Ishikawa (cell line): ENCODE data around the gene DCUN1D3.
A peak's percentile ranks its signal among the peaks of the same experiment; 100 is the strongest.

ENCODE experiments used
- CEBPB ChIP-seq: IDR thresholded peaks from 2 replicates; pipeline ENCODE4 v1.6.1; 2012
- CREB1 ChIP-seq: IDR thresholded peaks from 2 replicates; pipeline ENCODE4 v1.6.1; 2012; ENCODE audit warnings: low read depth
- EGR1 ChIP-seq: IDR thresholded peaks from 2 replicates; pipeline ENCODE4 v1.6.1; 2012
- EP300 ChIP-seq: IDR thresholded peaks from 2 replicates; pipeline ENCODE4 v1.6.1; 2012; ENCODE audit warnings: borderline replicate concordance
- FOXM1 ChIP-seq: IDR thresholded peaks from 2 replicates; pipeline ENCODE4 v1.6.1; 2012; ENCODE audit warnings: low read depth, borderline replicate concordance
- MAX ChIP-seq: IDR thresholded peaks from 2 replicates; pipeline ENCODE4 v1.6.1; 2012
- NFIC ChIP-seq: IDR thresholded peaks from 2 replicates; pipeline ENCODE4 v1.6.1; 2012
- RAD21 ChIP-seq: IDR thresholded peaks from 2 replicates; pipeline ENCODE4 v1.6.1; 2012; ENCODE audit warnings: low read depth
- REST ChIP-seq: IDR thresholded peaks from 2 replicates; pipeline ENCODE4 v1.6.1; 2012; ENCODE audit warnings: low read depth, mild to moderate bottlenecking
- TAF1 ChIP-seq: IDR thresholded peaks from 2 replicates; pipeline ENCODE4 v1.6.1; 2012; ENCODE audit warnings: low read depth, mild to moderate bottlenecking
- TCF12 ChIP-seq: IDR thresholded peaks from 2 replicates; pipeline ENCODE4 v1.6.1; 2012; ENCODE audit warnings: low read depth
- TEAD4 ChIP-seq: IDR thresholded peaks from 2 replicates; pipeline ENCODE4 v1.6.1; 2012
- USF1 ChIP-seq: IDR thresholded peaks from 2 replicates; pipeline ENCODE4 v1.6.1; 2012
- YY1 ChIP-seq: IDR thresholded peaks from 2 replicates; pipeline ENCODE4 v1.6.1; 2012; ENCODE audit warnings: low read depth
- ZBTB7A ChIP-seq: IDR thresholded peaks from 2 replicates; pipeline ENCODE4 v1.6.1; 2012; ENCODE audit warnings: low read depth

DCUN1D3 gene

GRCh38 chr16:20849589-20850390, 50.4 kb downstream of the DCUN1D3 start:
- TF ChIP-seq REST (no peak), RAD21 (peak; percentile 95), CEBPB (peak; percentile 25; the same call in 1 of the 2 replicates)

- no peak for TF ChIP-seq CREB1
- TF ChIP-seq REST, result no peak
- TF ChIP-seq USF1, result no peak
- TF ChIP-seq TAF1, result no peak
- TF ChIP-seq CEBPB, result no peak
- TF ChIP-seq YY1, result no peak
- no peak for TF ChIP-seq NFIC
- TF ChIP-seq MAX, result no peak
- no peak for TF ChIP-seq EGR1
- no peak for TF ChIP-seq ZBTB7A
- no peak for TF ChIP-seq EP300
- no peak for TF ChIP-seq TCF12
- TF ChIP-seq TEAD4, result no peak
- no peak for TF ChIP-seq FOXM1
- no peak for TF ChIP-seq RAD21
Measured at GRCh38 chr16:20847550-20847949, 52.6 kb downstream of the DCUN1D3 start.

- no peak for TF ChIP-seq TCF12
Measured at GRCh38 chr16:20846551-20846950, 53.6 kb downstream of the DCUN1D3 start.

GRCh38 chr16:20846030-20846429, 54.1 kb downstream of the DCUN1D3 start:
- TF ChIP-seq EP300, result no peak
- TF ChIP-seq YY1, result no peak
- no peak for TF ChIP-seq REST

- TF ChIP-seq YY1 (no peak), RAD21 (no peak), USF1 (no peak), TEAD4 (no peak), CEBPB (no peak), EP300 (no peak), EGR1 (no peak), FOXM1 (no peak), CREB1 (no peak), MAX (no peak), NFIC (no peak), ZBTB7A (no peak), REST (no peak)
Measured at GRCh38 chr16:20844588-20844987, 55.6 kb downstream of the DCUN1D3 start.
